Loucy (cell line): Measurements from ENCODE around the gene EIF4G3.

Experiments
- H2AFZ ChIP-seq: fragments of 200-600 bp; sonication (generic); 2 replicates; pipeline ENCODE4 v1.6.0; 2016; ENCODE audit warnings: antibody characterized with exemption, mild to moderate bottlenecking, low read length, moderate library complexity
- H3F3A ChIP-seq: fragments of 200-600 bp; 2 replicates; pipeline ENCODE4 v1.6.0; 2016; ENCODE audit warnings: antibody characterized with exemption, low read depth, mild to moderate bottlenecking
- H3K27me3 ChIP-seq: fragments of 200-600 bp; sonication (generic); 2 replicates; pipeline ENCODE4 v1.6.1; 2014; ENCODE audit warnings: low read length, mild to moderate bottlenecking; ENCODE audit not compliant: insufficient read depth, poor library complexity, severe bottlenecking
- H3K36me3 ChIP-seq: fragments of 200-600 bp; sonication (generic); 2 replicates; pipeline ENCODE4 v1.6.1; 2016; ENCODE audit warnings: low read length; ENCODE audit not compliant: insufficient read depth
- H3K4me1 ChIP-seq: fragments of 200-600 bp; sonication (generic); 2 replicates; pipeline ENCODE4 v1.5.1; 2014; ENCODE audit warnings: low read length, mild to moderate bottlenecking; ENCODE audit not compliant: insufficient read depth, poor library complexity, severe bottlenecking
- H3K4me2 ChIP-seq: fragments of 200-600 bp; sonication (generic); 2 replicates; pipeline ENCODE4 v1.6.0; 2014; ENCODE audit warnings: antibody characterized with exemption, low read length, low read depth, mild to moderate bottlenecking; ENCODE audit not compliant: poor library complexity, severe bottlenecking
- H3K4me3 ChIP-seq: fragments of 200-600 bp; sonication (generic); 2 replicates; pipeline ENCODE4 v1.5.1; 2014; ENCODE audit warnings: low read length, mild to moderate bottlenecking, mixed read lengths; ENCODE audit not compliant: poor library complexity, severe bottlenecking
- H3K79me2 ChIP-seq: fragments of 200-600 bp; sonication (generic); 2 replicates; pipeline ENCODE4 v1.6.1; 2014; ENCODE audit warnings: low read length; ENCODE audit not compliant: insufficient read depth
- H3K9ac ChIP-seq: fragments of 200-600 bp; sonication (generic); 2 replicates; pipeline ENCODE4 v1.6.0; 2014; ENCODE audit warnings: mild to moderate bottlenecking, low read depth, low read length, moderate library complexity; ENCODE audit not compliant: poor library complexity, severe bottlenecking
- H3K9me2 ChIP-seq: fragments of 200-600 bp; sonication (generic); replicated peaks from 2 replicates; pipeline ENCODE4 v1.6.1; 2016; ENCODE audit warnings: low read depth, low read length, mixed read lengths
- H3K9me3 ChIP-seq: fragments of 200-600 bp; sonication (generic); 2 replicates; pipeline ENCODE4 v1.6.1; 2014; ENCODE audit warnings: mild to moderate bottlenecking, antibody characterized with exemption, low read length, low read depth; ENCODE audit not compliant: insufficient read depth
- H4K20me1 ChIP-seq: fragments of 200-600 bp; sonication (generic); 2 replicates; pipeline ENCODE4 v1.6.0; 2014; ENCODE audit warnings: antibody characterized with exemption, low read length, mild to moderate bottlenecking; ENCODE audit not compliant: insufficient read depth, poor library complexity, severe bottlenecking
- CTCF ChIP-seq: fragments of 200-600 bp; sonication (generic); conservative IDR thresholded peaks from 2 replicates; pipeline ENCODE4 v1.5.1; 2014; ENCODE audit warnings: mild to moderate bottlenecking, antibody characterized with exemption, low read length
- EZH2phosphoT487 ChIP-seq: fragments of 200-600 bp; IDR thresholded peaks from 2 replicates; pipeline ENCODE4 v1.6.1; 2018; ENCODE audit warnings: antibody characterized with exemption, mild to moderate bottlenecking, moderate library complexity, borderline replicate concordance

The EIF4G3 gene

DNA sequence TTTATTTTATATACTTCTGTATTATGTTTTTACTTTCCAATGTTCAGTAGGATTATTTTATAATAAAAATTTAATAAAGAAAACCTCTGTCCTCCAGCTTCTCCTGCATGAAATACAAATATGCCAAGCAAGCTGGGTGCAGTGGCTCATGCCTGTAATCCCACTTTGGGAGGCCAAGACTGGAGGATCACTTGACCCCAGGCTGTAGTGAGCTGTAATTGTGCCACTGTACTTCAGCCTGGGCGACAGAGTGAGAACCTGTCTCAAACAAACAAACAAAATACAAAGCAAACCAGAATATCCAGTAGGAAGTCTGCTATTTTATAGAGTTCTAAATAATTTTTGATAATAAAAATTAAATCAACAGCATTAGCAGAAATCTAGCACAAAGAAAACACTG, 168.8 kb downstream of the EIF4G3 start:
- H3F3A ChIP-seq: no peaks in the 10 kb centered on the region
- H3K4me3 ChIP-seq: no peak overlapping the region
- no peaks in the 10 kb centered on the region for H3K9me3 ChIP-seq
- H3K4me2 ChIP-seq: no peak overlapping the region
- no peaks in the 10 kb centered on the region for H3K27me3 ChIP-seq
- H4K20me1 ChIP-seq: no peaks in the 10 kb centered on the region
- no peak overlapping the region for H3K9ac ChIP-seq
- no peaks in the 10 kb centered on the region for H3K9me2 ChIP-seq
- no peak overlapping the region for H2AFZ ChIP-seq
- H3K79me2 ChIP-seq: peaks cover 20% of the 10 kb centered on the region
- H3K36me3 ChIP-seq: no peaks in the 10 kb centered on the region
- no peak for TF ChIP-seq CTCF
- no peak for TF ChIP-seq EZH2phosphoT487
- peaks cover 10% of the 10 kb centered on the region for H3K4me1 ChIP-seq

- no peaks in the 10 kb centered on the region for H3F3A ChIP-seq
- no peaks in the 10 kb centered on the region for H3K9me2 ChIP-seq
- H3K36me3 ChIP-seq: no peaks in the 10 kb centered on the region; the same call in 1 of the 2 replicates
- TF ChIP-seq CTCF (no peak), EZH2phosphoT487 (no peak)
- H3K9ac ChIP-seq: no peak overlapping the region
- H3K4me3 ChIP-seq: no peak overlapping the region
- peaks cover 21% of the 10 kb centered on the region for H3K4me1 ChIP-seq
- H3K27me3 ChIP-seq: no peaks in the 10 kb centered on the region
- peaks cover 11% of the 10 kb centered on the region; the same call in 1 of the 2 replicates for H3K79me2 ChIP-seq
- no peaks in the 10 kb centered on the region for H3K9me3 ChIP-seq
- no peak overlapping the region for H2AFZ ChIP-seq
- H3K4me2 ChIP-seq: no peak overlapping the region
- H4K20me1 ChIP-seq: no peaks in the 10 kb centered on the region
These were observed 171.0 kb downstream of the EIF4G3 start for GRCh38 chr1:21005466-21006239.

- no peak overlapping the region for H3K9ac ChIP-seq
- H3F3A ChIP-seq: no peaks in the 10 kb centered on the region
- no peak overlapping the region for H3K4me3 ChIP-seq
- no peaks in the 10 kb centered on the region for H4K20me1 ChIP-seq
- TF ChIP-seq CTCF (no peak), EZH2phosphoT487 (no peak)
- 0 out of 2 replicates have a peak, but pooled peaks cover 8% of the 10 kb centered on the region for H3K79me2 ChIP-seq
- no peak overlapping the region for H3K4me2 ChIP-seq
- no peaks in the 10 kb centered on the region for H3K27me3 ChIP-seq
- peaks cover 43% of the 10 kb centered on the region for H3K4me1 ChIP-seq
- H3K9me2 ChIP-seq: no peaks in the 10 kb centered on the region
- H3K36me3 ChIP-seq: no peaks in the 10 kb centered on the region; the same call in 1 of the 2 replicates
- no peak overlapping the region for H2AFZ ChIP-seq
- no peaks in the 10 kb centered on the region for H3K9me3 ChIP-seq
These were observed 173.2 kb downstream of the EIF4G3 start for GRCh38 chr1:21003281-21004045.
